ENCODE measurements around the gene LNP1.

- TF ChIP-seq ZNF274 (IDR thresholded peaks at IDR 0.05; ENCODE audit: insufficient read depth, insufficient read length) = no peak
- no peak for TF ChIP-seq SIX5 (IDR thresholded peaks at IDR 0.05; ENCODE audit: low read depth, low read length, severe bottlenecking)
- no peak for TF ChIP-seq RBBP5 (conservative IDR thresholded peaks at IDR 0.05)
- no peak for TF ChIP-seq EP300 (IDR thresholded peaks at IDR 0.05; ENCODE audit: borderline replicate concordance in 1 of 2, control insufficient read depth in 1 of 2, low read depth in 2 of 2, low read length in 2 of 2)
- no peak for TF ChIP-seq RAD21 (IDR thresholded peaks at IDR 0.05; ENCODE audit: insufficient read depth, low read depth, low read length)
- no peak for TF ChIP-seq CTCF (IDR thresholded peaks at IDR 0.05 in 2 of 3, conservative IDR thresholded peaks at IDR 0.05 in 1 of 3; ENCODE audit: control insufficient read depth in 2 of 3, extremely low read depth in 1 of 3, insufficient read depth in 1 of 3, low read depth in 3 of 3, low read length in 3 of 3)
- TF ChIP-seq TAF1 (IDR thresholded peaks at IDR 0.05; ENCODE audit: borderline replicate concordance, low read depth, low read length) = no peak
- no peak for TF ChIP-seq POLR2A (IDR thresholded peaks at IDR 0.05; ENCODE audit: low read depth, low read length)
- no peak for TF ChIP-seq HDGF (IDR thresholded peaks at IDR 0.05)
- no peak for TF ChIP-seq POLR2AphosphoS5 (IDR thresholded peaks at IDR 0.05; ENCODE audit: low read length)
- no peak for TF ChIP-seq CBX5 (IDR thresholded peaks at IDR 0.05; ENCODE audit: low read depth)
Observed at GRCh38 chr3:100486808-100487207, 85.5 kb downstream of the LNP1 start.
